Ovary (tissue), 9 donors: Measurements from ENCODE around the gene STX8. TPM values are rescaled to one million over a fixed set of nuclear protein-coding genes. Genes with fewer than 3 reads are reported as not detected.

Source experiments
- DNase-seq, 5 donors: peaks; one replicate each; pipeline ENCODE4 v3.0.0-alpha.2; 2019 to 2020
- H3K27ac ChIP-seq, 2 donors: fragments of 200-600 bp; one replicate each; pipeline versions ENCODE4 v1.5.1 to v1.8.0; 2019 to 2022
- H3K27me3 ChIP-seq: fragments of 200-600 bp; one replicate; pipeline ENCODE4 v1.8.0; 2022
- H3K36me3 ChIP-seq: fragments of 200-600 bp; sonication (generic); one replicate; pipeline ENCODE4 v1.5.1; 2019
- H3K4me1 ChIP-seq: one replicate; pipeline ENCODE4 v1.8.1; 2013; ENCODE audit warnings: mild to moderate bottlenecking, moderate library complexity; ENCODE audit not compliant: insufficient read depth
- H3K4me3 ChIP-seq: fragments of 200-600 bp; sonication (generic); one replicate; pipeline ENCODE4 v1.5.1; 2017
- H3K9me3 ChIP-seq, 2 donors: fragments of 200-600 bp in 1 of 2; sonication (generic) in 1 of 2; one replicate each; pipeline versions ENCODE4 v1.5.1 to v1.8.1; 2013 to 2019; ENCODE audit warnings: mild to moderate bottlenecking in 1 of 2, moderate library complexity in 1 of 2
- EP300 ChIP-seq: sonication (generic); formaldehyde crosslinking; IDR thresholded peaks from one replicate; pipeline ENCODE4 v1.6.1; 2017; ENCODE audit warnings: antibody characterized with exemption
- POLR2A ChIP-seq: fragments of 450-650 bp; IDR thresholded peaks from one replicate; pipeline ENCODE4 v1.6.1; 2017; ENCODE audit warnings: antibody characterized with exemption, mild to moderate bottlenecking, moderate library complexity
- whole genome bisulfite sequencing, 3 donors: extraction: QIAGEN DNeasy Blood & Tissue Kit in 1 of 3; methylation state at CpG; one replicate each; pipeline versions ENCODE4 v1.1.5 to v1.1.7; 2013 to 2017; 5-methylcytosine and 5-hydroxymethylcytosine counted together
- intact Hi-C, 4 donors: fragments of 100-400 bp; cut with DNase I; formaldehyde crosslinking; loops; one replicate each; pipeline versions ENCODE4 v1.11.0 to v1.15.1; 2022 to 2023
- polyA plus RNA-seq, 2 donors: library from polyadenylated mRNA; stranded (reverse); fragments of 200-250 nt in 1 of 2; fragments of 350-450 nt in 1 of 2; fragmentation: Illumina TruSeq in 1 of 2; extraction: RNeasy Lipid Tissue Mini Kit (QIAGEN cat#74804) in 1 of 2; gene quantifications; one replicate each; pipeline ENCODE4 v1.2.3, GENCODE V29; 2013 to 2014
- total RNA-seq, 7 donors: library from RNA; depleted of rRNA in 2 of 7; stranded (reverse); fragments of >200 nt in 2 of 7; fragmentation: NEBNext Ultra II Directional in 3 of 7; extraction: Animal tissue kit (Norgen Biotek cat#: 25700) in 3 of 7; gene quantifications; one replicate each; pipeline versions ENCODE4 v1.1.0 to v1.2.4, GENCODE V29; 2016 to 2023
- TF ChIP-seq, protein P1 (sequence below), 3 donors: fragments of 450-650 bp in 2 of 3; fragments of 200-600 bp in 1 of 3; IDR thresholded peaks; one replicate each; pipeline versions ENCODE4 v1.5.1 to v1.8.0; 2016 to 2022; ENCODE audit warnings: antibody characterized with exemption in 3 of 3, mild to moderate bottlenecking in 1 of 3
- donor health status: DM: no; HTN: no; CAD: no; lungs with moderate emphysema.
- donor health status: DM: no; HTN: no; CAD: no.
- donor health status: Bipolar disorder and iron deficiency.
- donor health status: DM: yes; HTN: yes; CAD: no.
- donor health status: DM: no; HTN: no; CAD: no.
- donor health status: DM: yes; HTN: yes; CAD: no.

The STX8 gene
- total and polyA plus RNA-seq, 9 donors, result 37.6 to 112 (median 53.8) TPM

GRCh38 chr17:9229160-9229825 lies 346.3 kb downstream of the STX8 start:
- 86 to 87% (median 87%) methylated on average over 20 of the region's 20 CpGs for WGBS, 3 donors
- no peak for DNase-seq
- H3K9me3 ChIP-seq, result no peaks in the 10 kb centered on the region
- H3K27me3 ChIP-seq, result no peaks in the 10 kb centered on the region
- H3K4me1 ChIP-seq, result no peaks in the 10 kb centered on the region
- no peak overlapping the region for H3K27ac ChIP-seq
- no peaks in the 10 kb centered on the region for H3K36me3 ChIP-seq
- TF ChIP-seq, protein P1, sequence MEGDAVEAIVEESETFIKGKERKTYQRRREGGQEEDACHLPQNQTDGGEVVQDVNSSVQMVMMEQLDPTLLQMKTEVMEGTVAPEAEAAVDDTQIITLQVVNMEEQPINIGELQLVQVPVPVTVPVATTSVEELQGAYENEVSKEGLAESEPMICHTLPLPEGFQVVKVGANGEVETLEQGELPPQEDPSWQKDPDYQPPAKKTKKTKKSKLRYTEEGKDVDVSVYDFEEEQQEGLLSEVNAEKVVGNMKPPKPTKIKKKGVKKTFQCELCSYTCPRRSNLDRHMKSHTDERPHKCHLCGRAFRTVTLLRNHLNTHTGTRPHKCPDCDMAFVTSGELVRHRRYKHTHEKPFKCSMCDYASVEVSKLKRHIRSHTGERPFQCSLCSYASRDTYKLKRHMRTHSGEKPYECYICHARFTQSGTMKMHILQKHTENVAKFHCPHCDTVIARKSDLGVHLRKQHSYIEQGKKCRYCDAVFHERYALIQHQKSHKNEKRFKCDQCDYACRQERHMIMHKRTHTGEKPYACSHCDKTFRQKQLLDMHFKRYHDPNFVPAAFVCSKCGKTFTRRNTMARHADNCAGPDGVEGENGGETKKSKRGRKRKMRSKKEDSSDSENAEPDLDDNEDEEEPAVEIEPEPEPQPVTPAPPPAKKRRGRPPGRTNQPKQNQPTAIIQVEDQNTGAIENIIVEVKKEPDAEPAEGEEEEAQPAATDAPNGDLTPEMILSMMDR (IDR thresholded peaks at IDR 0.05), result no peak
- TF ChIP-seq POLR2A (no peak), EP300 (no peak)
- no peak overlapping the region for H3K4me3 ChIP-seq
- intact Hi-C loops, result no loop called here

- 60 to 73% (median 71%) methylated on average over 16 of the region's 16 CpGs for WGBS, 3 donors
- intact Hi-C loops, result no loop called here
- peak overlapping the region; percentile 2 for H3K4me3 ChIP-seq
- H3K27me3 ChIP-seq, result no peaks in the 10 kb centered on the region
- H3K27ac ChIP-seq, result no peak overlapping the region
- TF ChIP-seq POLR2A (no peak), EP300 (no peak)
- TF ChIP-seq, protein P1 (IDR thresholded peaks at IDR 0.05), result no peak
- no peaks in the 10 kb centered on the region for H3K4me1 ChIP-seq
- DNase-seq, result no peak
- no peaks in the 10 kb centered on the region for H3K9me3 ChIP-seq
- no peaks in the 10 kb centered on the region for H3K36me3 ChIP-seq
These were observed 347.0 kb downstream of the STX8 start for GRCh38 chr17:9228408-9229159.

GRCh38 chr17:9227819-9228407 lies 347.7 kb downstream of the STX8 start:
- Histone ChIP-seq H3K4me3 (peak overlapping the region; percentile 2), H3K27ac (no peak overlapping the region)
- DNase-seq, result no peak

GRCh38 chr17:9226794-9227135 lies 348.9 kb downstream of the STX8 start:
- Histone ChIP-seq H3K4me1 (no peaks in the 10 kb centered on the region), H3K36me3 (no peaks in the 10 kb centered on the region), H3K27me3 (no peaks in the 10 kb centered on the region), H3K4me3 (no peak overlapping the region), H3K27ac (no peak overlapping the region), H3K9me3 (no peaks in the 10 kb centered on the region)
- TF ChIP-seq, protein P1 (IDR thresholded peaks at IDR 0.05), result no peak
- TF ChIP-seq POLR2A (no peak), EP300 (no peak)
- DNase-seq, result no peak
- 55 to 74% (median 66%) methylated on average over 14 of the region's 14 CpGs for WGBS, 3 donors
- intact Hi-C loops, result no loop called here

More at GRCh38 chr17:9227819-9228407, 347.7 kb downstream of the STX8 start:
- TF ChIP-seq, protein P1 (IDR thresholded peaks at IDR 0.05), result no peak
- TF ChIP-seq POLR2A, result no peak
- no peak for TF ChIP-seq EP300
- no peaks in the 10 kb centered on the region for H3K27me3 ChIP-seq
- no peaks in the 10 kb centered on the region for H3K9me3 ChIP-seq
- intact Hi-C loops, result no loop called here
- 75 to 77% (median 76%) methylated on average over 13 of the region's 13 CpGs for WGBS, 3 donors
- H3K36me3 ChIP-seq, result no peaks in the 10 kb centered on the region
- H3K4me1 ChIP-seq, result no peaks in the 10 kb centered on the region
